Measurements from ENCODE around the gene RAB18.
"Not testable (repeated sequence)": the region's sequence is repeated elsewhere in the genome, so short reads cannot be mapped to it uniquely, and the experiment has no call there.

RAB18 gene

GRCh38 chr10:27569946-27570345 is 65.8 kb downstream of the RAB18 start:
- no peak for TF ChIP-seq CTCF (IDR thresholded peaks at IDR 0.05; ENCODE audit: insufficient read depth, missing control alignments)
- DNase-seq (ENCODE audit: insufficient read length, low spot score), result no peak
- FAIRE-seq, result no peak

GRCh38 chr10:27577038-27577437 is 72.9 kb downstream of the RAB18 start:
- FAIRE-seq; DNase-seq (ENCODE audit: insufficient read length, low spot score): not testable (repeated sequence)

GRCh38 chr10:27578316-27578715 is 74.2 kb downstream of the RAB18 start:
- TF ChIP-seq CTCF (IDR thresholded peaks at IDR 0.05; ENCODE audit: insufficient read depth, missing control alignments), result no peak
- DNase-seq (ENCODE audit: insufficient read length, low spot score) (no peak), FAIRE-seq (no peak)

- no peak for FAIRE-seq
- DNase-seq (ENCODE audit: insufficient read length, low spot score), result no peak
- no peak for TF ChIP-seq CTCF (IDR thresholded peaks at IDR 0.05; ENCODE audit: insufficient read depth, missing control alignments)
Measured at GRCh38 chr10:27581225-27581624, 77.1 kb downstream of the RAB18 start.

- DNase-seq (ENCODE audit: insufficient read length, low spot score) (no peak), FAIRE-seq (no peak)
- TF ChIP-seq CTCF (IDR thresholded peaks at IDR 0.05; ENCODE audit: insufficient read depth, missing control alignments), result no peak
Measured at GRCh38 chr10:27584302-27584701, 80.2 kb downstream of the RAB18 start.
